Adipose tissue (tissue), 3 donors: ENCODE data around the gene INPP4B. TPM values are rescaled to one million over a fixed set of nuclear protein-coding genes. Genes with fewer than 3 reads are reported as not detected.

Experiments
- H3K27ac ChIP-seq: one replicate; pipeline ENCODE4 v1.5.1; 2013; ENCODE audit warnings: low read depth, low read length
- WGBS, 3 donors: extraction: QIAGEN DNeasy Blood & Tissue Kit; methylation state at CpG; one replicate each; pipeline ENCODE4 v1.1.7; 2013; 5-methylcytosine and 5-hydroxymethylcytosine counted together
- polyA plus RNA-seq, 3 donors: library from polyadenylated mRNA; stranded (reverse); fragments of 200-250 nt; gene quantifications; one replicate each; pipeline ENCODE4 v1.2.3, GENCODE V29; 2013
- donor health status: healthy with polysubstance abuse.
- donor health status: Bipolar disorder and iron deficiency.
- donor health status: healthy.

Gene INPP4B
- polyA plus RNA-seq, 3 donors = 1.5 to 2.9 (median 2.4) TPM

DNA sequence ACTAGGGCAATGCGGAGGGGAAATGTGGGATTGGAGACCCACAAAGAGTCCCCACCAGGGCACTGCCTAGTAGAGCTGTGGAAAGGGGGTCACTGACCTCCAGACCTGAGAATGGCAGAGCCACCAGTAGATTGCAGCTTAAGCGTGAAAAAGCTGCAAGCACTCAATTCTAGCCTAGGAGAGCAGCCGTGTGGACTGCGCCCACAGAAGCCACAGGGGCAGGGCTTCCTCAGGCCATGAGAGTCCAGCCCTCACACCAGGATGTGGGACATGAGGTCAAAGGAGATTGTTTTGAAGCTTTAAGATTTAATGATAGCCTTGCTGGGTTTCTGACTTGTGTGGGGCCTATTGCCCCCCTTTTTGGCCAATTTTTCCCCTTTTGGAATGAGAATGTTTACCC is 379.0 kb downstream of the INPP4B start:
- WGBS, 3 donors = 92 to 98% (median 93%) methylated on average over 4 of the region's 4 CpGs

GRCh38 chr4:142465526-142465925 is 380.6 kb downstream of the INPP4B start:
- WGBS, 3 donors = 93 to 97% (median 94%) methylated on average over 1 of the region's 1 CpG

More for the DNA sequence above, 379.0 kb downstream of the INPP4B start:
- no peak overlapping the region for H3K27ac ChIP-seq

GRCh38 chr4:142463206-142463605 is 382.9 kb downstream of the INPP4B start:
- H3K27ac ChIP-seq = no peak overlapping the region
- WGBS, 3 donors = 78 to 92% (median 84%) methylated on average over 2 of the region's 2 CpGs

More at GRCh38 chr4:142465526-142465925, 380.6 kb downstream of the INPP4B start:
- no peak overlapping the region for H3K27ac ChIP-seq

DNA sequence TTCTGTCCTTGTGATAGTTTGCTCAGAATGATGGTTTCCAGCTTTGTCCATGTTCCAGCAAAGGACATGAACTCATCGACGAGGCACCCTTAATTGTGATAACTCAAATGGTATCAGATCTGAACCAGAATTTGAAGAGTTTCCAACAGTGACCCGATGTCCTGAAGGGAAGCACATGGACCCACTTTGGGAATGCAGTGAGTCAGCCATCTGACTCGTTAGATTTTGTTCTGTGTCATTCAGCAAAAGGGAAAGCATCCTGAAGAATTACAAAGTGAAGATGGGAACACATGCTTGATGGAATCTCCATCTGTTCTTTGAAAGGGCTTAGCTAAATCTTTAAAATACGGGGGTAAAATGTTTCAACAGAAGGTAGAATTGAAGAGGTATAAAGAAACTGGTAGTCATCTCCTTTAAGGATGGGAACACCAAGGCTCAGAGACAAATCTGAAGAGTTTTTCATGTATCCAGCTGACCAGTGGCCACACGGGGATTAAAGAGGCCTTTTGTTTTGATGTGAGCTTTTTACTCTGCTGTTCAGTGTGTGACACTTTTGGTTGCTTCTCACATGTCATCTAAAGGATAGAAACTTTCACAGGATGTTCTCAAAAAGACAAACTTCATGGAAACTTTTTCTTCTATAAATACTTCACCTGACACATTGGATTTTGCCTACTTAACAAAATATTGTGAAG is 393.8 kb downstream of the INPP4B start:
- H3K27ac ChIP-seq = no peak overlapping the region
- 78 to 86% (median 83%) methylated on average over 6 of the region's 6 CpGs for WGBS, 3 donors

GRCh38 chr4:142449771-142450373 is 396.2 kb downstream of the INPP4B start:
- WGBS, 3 donors = 71 to 90% (median 86%) methylated on average over 2 of the region's 2 CpGs
- H3K27ac ChIP-seq = no peak overlapping the region

DNA sequence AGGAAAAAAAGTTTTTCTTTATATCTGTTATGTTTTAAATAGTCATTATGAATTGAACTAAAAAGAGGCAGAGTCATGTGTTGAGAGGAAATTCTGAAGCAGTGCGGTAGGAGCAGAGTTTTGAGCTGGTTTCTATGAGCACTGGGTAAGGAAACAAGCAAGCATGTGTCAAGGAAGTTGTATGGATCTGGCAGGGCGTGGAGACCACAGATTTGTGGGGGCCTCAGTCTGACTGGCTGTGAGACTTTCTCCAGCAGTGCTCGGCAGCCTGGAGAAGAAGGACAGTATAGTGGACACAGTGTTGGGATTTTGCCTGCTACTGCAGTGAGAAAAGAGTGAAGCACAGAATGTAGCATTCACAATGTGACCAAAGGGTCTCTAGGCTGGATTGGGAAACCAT is 399.1 kb downstream of the INPP4B start:
- H3K27ac ChIP-seq = no peak overlapping the region

DNA sequence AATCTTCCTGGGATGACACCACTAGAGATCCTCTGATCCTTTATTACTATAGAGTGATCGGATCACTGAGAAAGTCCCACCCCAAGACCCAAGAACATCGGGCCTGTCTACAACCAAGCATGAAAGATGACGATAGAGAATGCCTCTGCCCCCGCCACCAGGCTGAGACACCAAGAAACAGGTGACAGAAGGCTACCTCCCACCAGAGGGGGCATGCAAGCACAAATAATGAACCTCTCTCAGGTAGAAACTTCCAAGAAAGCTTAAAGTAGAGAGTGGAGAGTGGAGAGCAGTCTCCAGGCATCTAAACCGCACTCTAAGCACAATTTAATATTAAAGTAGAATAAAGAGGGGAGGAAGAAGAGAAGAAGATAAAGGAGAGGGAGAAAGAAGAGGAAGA is 402.6 kb downstream of the INPP4B start:
- 93 to 98% (median 96%) methylated on average over 5 of the region's 5 CpGs for WGBS, 3 donors
- no peak overlapping the region for H3K27ac ChIP-seq

More for the DNA sequence above, 399.1 kb downstream of the INPP4B start:
- WGBS, 3 donors = 53 to 84% (median 55%) methylated on average over 3 of the region's 3 CpGs

GRCh38 chr4:142440093-142440492 is 406.0 kb downstream of the INPP4B start:
- WGBS, 3 donors = 75 to 88% (median 83%) methylated on average over 2 of the region's 2 CpGs
- H3K27ac ChIP-seq = no peak overlapping the region

GRCh38 chr4:142435599-142436235 is 410.4 kb downstream of the INPP4B start:
- WGBS, 3 donors = 83 to 92% (median 89%) methylated on average over 8 of the region's 8 CpGs
- no peak overlapping the region for H3K27ac ChIP-seq

GRCh38 chr4:142434519-142435224 is 411.4 kb downstream of the INPP4B start:
- no peak overlapping the region for H3K27ac ChIP-seq
- 88 to 97% (median 95%) methylated on average over 2 of the region's 2 CpGs for WGBS, 3 donors

DNA sequence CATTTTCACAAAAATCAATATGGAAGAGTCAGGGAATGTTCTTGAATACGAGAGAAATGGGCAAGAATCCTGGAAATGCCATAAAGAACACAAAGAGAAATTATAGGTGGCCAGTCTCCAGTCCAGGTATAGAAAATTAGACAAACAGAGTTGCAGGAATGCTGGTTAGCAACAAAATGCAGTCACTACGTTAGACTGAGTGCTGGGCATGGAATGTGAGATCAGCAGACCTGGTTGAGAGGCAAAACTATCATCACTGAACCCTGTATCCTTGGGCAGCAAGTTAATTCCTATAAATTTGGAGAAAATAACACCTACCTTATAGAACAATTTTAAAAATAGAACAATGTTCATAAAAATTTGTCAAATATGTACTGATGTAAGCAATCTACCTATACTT is 417.4 kb downstream of the INPP4B start:
- H3K27ac ChIP-seq = no peak overlapping the region
- 58 to 94% (median 86%) methylated on average over 2 of the region's 2 CpGs for WGBS, 3 donors

DNA sequence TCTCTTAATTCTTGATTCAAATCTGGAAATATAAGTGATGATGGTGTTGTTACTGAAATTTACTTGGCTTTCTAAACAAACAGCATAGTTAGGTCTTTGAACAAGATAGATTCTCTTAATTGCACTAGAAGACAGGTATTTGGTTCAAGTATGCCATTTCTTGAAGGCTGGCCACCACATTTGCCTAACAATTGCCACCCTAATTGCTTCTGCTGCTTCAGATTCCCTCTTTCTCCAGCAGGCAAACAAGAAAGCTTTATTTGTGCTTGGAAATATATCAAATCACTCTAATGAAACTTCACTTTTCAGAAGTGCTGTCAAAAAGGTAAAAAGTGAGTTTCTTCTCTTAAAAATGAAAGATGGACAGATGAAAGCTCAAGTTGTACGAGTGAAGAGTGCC is 418.6 kb downstream of the INPP4B start:
- no peak overlapping the region for H3K27ac ChIP-seq
- 93 to 100% (median 94%) methylated on average over 1 of the region's 1 CpG for WGBS, 3 donors

DNA sequence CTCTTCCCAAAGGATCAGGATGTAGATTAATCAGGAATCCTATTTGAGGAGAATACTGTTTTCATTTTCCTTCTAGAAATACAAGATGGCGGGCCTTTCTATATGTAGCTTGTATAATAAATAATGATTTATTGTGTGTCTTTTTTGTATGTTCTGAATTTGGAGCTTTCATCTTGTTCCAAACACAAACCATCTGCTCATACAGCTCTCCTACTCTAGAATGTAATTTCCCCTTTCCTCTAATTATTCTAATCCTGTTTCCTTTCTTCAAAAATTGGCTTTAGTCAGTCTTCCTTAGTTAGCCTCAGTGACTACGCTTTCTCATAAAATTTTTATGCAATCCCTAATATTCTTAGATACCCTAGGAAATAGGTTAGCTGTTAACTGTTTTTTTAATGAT is 422.2 kb downstream of the INPP4B start:
- WGBS, 3 donors = 63 to 86% (median 74%) methylated on average over 2 of the region's 2 CpGs

DNA sequence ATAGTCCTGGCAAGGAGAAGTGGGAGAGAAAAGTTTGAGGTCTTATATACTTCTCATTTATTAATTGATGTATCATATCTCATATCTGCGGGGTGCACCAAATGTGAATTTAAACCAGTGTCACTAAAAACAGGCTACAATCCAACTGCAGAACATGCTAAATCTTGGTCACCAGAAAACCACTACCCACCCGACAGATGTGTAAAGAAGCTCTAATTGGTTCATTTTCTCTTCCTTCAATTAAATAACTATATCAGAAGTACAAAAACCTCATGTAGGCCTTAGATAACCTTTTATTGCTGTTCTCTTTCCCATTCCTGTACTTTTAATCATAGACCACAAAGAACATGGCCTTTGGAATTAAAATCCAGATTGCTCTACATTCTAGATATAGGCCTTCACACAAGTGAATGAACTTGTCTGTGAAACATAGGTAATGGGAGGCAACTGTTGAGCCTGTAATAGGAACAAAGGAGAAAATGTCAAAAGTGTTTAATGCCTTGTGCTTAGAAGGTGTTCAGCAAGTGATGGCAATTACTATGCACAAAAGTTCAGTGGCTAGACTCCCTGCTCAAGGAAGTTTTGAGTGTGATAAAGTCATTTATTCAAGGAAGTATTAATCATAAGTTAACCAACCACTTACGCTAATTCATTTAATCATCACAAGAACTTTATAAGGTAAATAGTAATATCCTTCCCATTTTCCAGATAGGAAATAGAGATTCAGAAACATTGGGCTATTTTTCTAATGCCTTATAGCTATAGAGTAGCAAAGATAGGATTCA is 425.6 kb downstream of the INPP4B start:
- H3K27ac ChIP-seq = no peak overlapping the region
- WGBS, 3 donors = 89 to 94% (median 91%) methylated on average over 3 of the region's 3 CpGs

More for the DNA sequence above, 422.2 kb downstream of the INPP4B start:
- H3K27ac ChIP-seq = no peak overlapping the region

- no peak overlapping the region for H3K27ac ChIP-seq
- WGBS, 3 donors = 86 to 97% (median 88%) methylated on average over 1 of the region's 1 CpG
These were observed 426.4 kb downstream of the INPP4B start for GRCh38 chr4:142419712-142420111.

GRCh38 chr4:142418697-142419096 is 427.4 kb downstream of the INPP4B start:
- H3K27ac ChIP-seq = no peak overlapping the region
- WGBS, 3 donors = 92 to 94% (median 92%) methylated on average over 2 of the region's 2 CpGs

GRCh38 chr4:142416711-142417275 is 429.3 kb downstream of the INPP4B start:
- WGBS, 3 donors = 55 to 65% (median 64%) methylated on average over 5 of the region's 5 CpGs
- H3K27ac ChIP-seq = no peak overlapping the region

DNA sequence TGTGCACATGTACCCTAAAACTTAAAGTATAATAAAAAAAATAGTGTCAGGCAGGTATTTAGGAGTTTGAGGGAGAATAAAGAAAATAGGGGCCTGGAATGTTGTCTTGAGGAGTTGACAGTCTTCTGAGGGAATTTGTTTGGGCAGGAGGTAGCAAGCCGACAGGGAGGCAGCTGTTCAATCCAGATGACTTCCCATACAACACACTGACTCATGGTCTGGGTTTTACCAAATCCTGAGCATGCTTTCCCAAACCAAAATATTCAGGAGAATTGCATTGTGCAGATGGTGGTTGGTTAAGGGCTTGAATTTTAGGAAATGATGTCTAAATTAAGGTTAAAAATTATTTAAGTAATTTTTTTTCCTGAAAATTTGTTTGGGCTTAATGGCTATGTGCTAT is 430.0 kb downstream of the INPP4B start:
- no peak overlapping the region for H3K27ac ChIP-seq
- 50 to 65% (median 54%) methylated on average over 1 of the region's 1 CpG for WGBS, 3 donors
